H1 (cell line): ENCODE results near the gene SCYL1. TPM values are rescaled to one million over a fixed set of nuclear protein-coding genes. Genes with fewer than 3 reads are reported as not detected.
A peak's percentile ranks its signal among the peaks of the same experiment; 100 is the strongest.

Experiments
- CTCF ChIA-PET: fragments of 300-600 bp; sonication (Branson Sonifier 250); formaldehyde crosslinking; loops from one replicate; lab custom pipeline; 2021; ENCODE audit not compliant: partially characterized antibody; lab: Charles Lee
- POLR2A ChIA-PET: fragments of 300-600 bp; sonication (Branson Sonifier 250); formaldehyde crosslinking; loops from one replicate; lab custom pipeline; 2021; ENCODE audit warnings: inconsistent platforms; ENCODE audit not compliant: partially characterized antibody; lab: Charles Lee
- DNase-seq, 2 experiments: peaks; one replicate each; pipeline versions ENCODE4 v3.0.0 to v3.0.0-alpha.2; 2010 to 2022; ENCODE audit warnings: low spot score in 2 of 2, low read depth in 1 of 2, mixed read lengths in 1 of 2
- FAIRE-seq: peaks from 2 replicates; lab custom pipeline; 2011; peaks lifted over from hg19 to GRCh38; lab: Jason Lieb, UNC
- H2AFZ ChIP-seq: 2 replicates; pipeline ENCODE4 v1.8.1; 2012; ENCODE audit warnings: low read length, inconsistent platforms
- H2AK5ac ChIP-seq: 2 replicates; pipeline ENCODE4 v1.6.1; 2013; ENCODE audit warnings: low read depth, low read length
- H2BK120ac ChIP-seq: replicated peaks from 2 replicates; pipeline ENCODE3; 2013; ENCODE audit warnings: low read depth, low read length, inconsistent platforms
- H2BK12ac ChIP-seq: 2 replicates; pipeline ENCODE4 v1.6.1; 2013; ENCODE audit warnings: low read depth, low read length
- H2BK15ac ChIP-seq: 2 replicates; pipeline ENCODE4 v1.6.1; 2013; ENCODE audit warnings: low read length
- H2BK20ac ChIP-seq: 2 replicates; pipeline ENCODE4 v1.6.1; 2013; ENCODE audit warnings: low read length
- H2BK5ac ChIP-seq: 2 replicates; pipeline ENCODE4 v1.6.1; 2013; ENCODE audit warnings: low read depth, low read length
- H3K14ac ChIP-seq: 2 replicates; pipeline ENCODE4 v1.6.1; 2013; ENCODE audit warnings: inconsistent platforms; ENCODE audit not compliant: insufficient read length
- H3K18ac ChIP-seq: 2 replicates; pipeline ENCODE4 v1.6.1; 2013; ENCODE audit warnings: low read length; ENCODE audit errors: extremely low read depth
- H3K23ac ChIP-seq: 2 replicates; pipeline ENCODE4 v1.6.1; 2013; ENCODE audit warnings: inconsistent platforms; ENCODE audit not compliant: insufficient read length
- H3K23me2 ChIP-seq: 2 replicates; pipeline ENCODE4 v1.6.1; 2013; ENCODE audit warnings: low read depth, low read length
- H3K27ac ChIP-seq: 2 replicates; pipeline ENCODE4 v1.6.1; 2011; ENCODE audit warnings: low read depth, low read length, inconsistent platforms
- H3K27me3 ChIP-seq, 4 experiments: replicated peaks in 1 of 4; 1 replicate in 1 of 4; 2 replicates in 3 of 4; pipeline versions ENCODE4 v1.6.1 to v1.8.1; 2011 to 2013; ENCODE audit warnings: low read length in 3 of 4, mild to moderate bottlenecking in 3 of 4, inconsistent platforms in 2 of 4, mixed read lengths in 2 of 4, moderate library complexity in 1 of 4; ENCODE audit not compliant: control insufficient read depth in 3 of 4, insufficient read depth in 3 of 4; ENCODE audit errors: extremely low read depth in 1 of 4
- H3K36me3 ChIP-seq, 4 experiments: 2 replicates each; pipeline versions ENCODE4 v1.6.1 to v1.8.1; 2011 to 2013; ENCODE audit warnings: mild to moderate bottlenecking in 4 of 4, low read length in 3 of 4, moderate library complexity in 2 of 4, control low read depth in 1 of 4, inconsistent platforms in 1 of 4; ENCODE audit not compliant: insufficient read depth in 4 of 4, control insufficient read depth in 2 of 4
- H3K4ac ChIP-seq: replicated peaks from 2 replicates; pipeline ENCODE3; 2013; ENCODE audit warnings: low read length, low read depth, mixed read lengths, inconsistent platforms; ENCODE audit not compliant: insufficient read length
- H3K4me1 ChIP-seq, 4 experiments: replicated peaks in 1 of 4; 1 replicate in 1 of 4; 2 replicates in 3 of 4; pipeline versions ENCODE4 v1.6.1 to v1.8.1; 2011 to 2013; ENCODE audit warnings: low read length in 3 of 4, inconsistent platforms in 2 of 4, mixed read lengths in 1 of 4; ENCODE audit not compliant: insufficient read depth in 4 of 4, control insufficient read depth in 3 of 4
- H3K4me2 ChIP-seq, 2 experiments: 2 replicates each; pipeline versions ENCODE4 v1.6.1 to v1.8.1; 2011 to 2013; ENCODE audit warnings: low read depth in 2 of 2, low read length in 2 of 2, control low read depth in 1 of 2, inconsistent platforms in 1 of 2, mild to moderate bottlenecking in 1 of 2; ENCODE audit not compliant: insufficient read depth in 1 of 2
- H3K4me3 ChIP-seq, 4 experiments: fragments of 200-600, 300-600 bp in 1 of 4; sonication (generic), shearing (Covaris generic), sonication (Bioruptor Twin) in 1 of 4; 2 replicates each; pipeline versions ENCODE4 v1.5.1 to v1.8.1; 2011 to 2016; ENCODE audit warnings: low read length in 4 of 4, low read depth in 3 of 4, control low read depth in 2 of 4, inconsistent platforms in 2 of 4, mild to moderate bottlenecking in 2 of 4, mixed read lengths in 1 of 4, moderate library complexity in 1 of 4; ENCODE audit not compliant: insufficient read depth in 2 of 4; ENCODE audit errors: extremely low read depth in 1 of 4
- H3K56ac ChIP-seq: replicated peaks from 2 replicates; pipeline ENCODE3; 2013; ENCODE audit warnings: low read depth, mild to moderate bottlenecking, mixed read lengths, low read length, inconsistent platforms; ENCODE audit not compliant: insufficient read length
- H3K79me1 ChIP-seq: 2 replicates; pipeline ENCODE4 v1.6.1; 2013; ENCODE audit warnings: low read depth, low read length, control low read depth
- H3K79me2 ChIP-seq, 2 experiments: 2 replicates each; pipeline versions ENCODE4 v1.6.1 to v1.8.1; 2012 to 2013; ENCODE audit warnings: low read length in 2 of 2, mild to moderate bottlenecking in 2 of 2, inconsistent platforms in 1 of 2; ENCODE audit not compliant: insufficient read depth in 2 of 2, control insufficient read depth in 1 of 2
- H3K9ac ChIP-seq, 4 experiments: replicated peaks in 1 of 4; 1 replicate in 1 of 4; 2 replicates in 3 of 4; pipeline versions ENCODE4 v1.6.1 to v1.8.1; 2011 to 2013; ENCODE audit warnings: low read depth in 3 of 4, low read length in 3 of 4, control low read depth in 2 of 4, mild to moderate bottlenecking in 2 of 4, moderate library complexity in 2 of 4, inconsistent platforms in 1 of 4; ENCODE audit errors: extremely low read depth in 1 of 4
- H3K9me3 ChIP-seq, 2 experiments: 2 replicates each; pipeline versions ENCODE4 v1.6.1 to v1.8.1; 2012 to 2013; ENCODE audit warnings: mild to moderate bottlenecking in 2 of 2, moderate library complexity in 2 of 2, control low read depth in 1 of 2, inconsistent platforms in 1 of 2, low read depth in 1 of 2, low read length in 1 of 2, mixed read lengths in 1 of 2; ENCODE audit not compliant: insufficient read depth in 2 of 2
- H4K20me1 ChIP-seq, 2 experiments: replicated peaks in 1 of 2; 2 replicates each; pipeline versions ENCODE3 to v1.8.1; 2011 to 2013; ENCODE audit warnings: inconsistent platforms in 2 of 2, low read length in 2 of 2, mild to moderate bottlenecking in 1 of 2; ENCODE audit not compliant: insufficient read depth in 2 of 2, control insufficient read depth in 1 of 2
- H4K5ac ChIP-seq: 2 replicates; pipeline ENCODE4 v1.6.1; 2013; ENCODE audit warnings: low read length, low read depth, mixed read lengths, inconsistent platforms; ENCODE audit not compliant: insufficient read length
- H4K8ac ChIP-seq: 2 replicates; pipeline ENCODE4 v1.8.0; 2013; ENCODE audit warnings: mild to moderate bottlenecking, moderate library complexity, low read length, inconsistent platforms; ENCODE audit not compliant: insufficient read depth; ENCODE audit errors: extremely low read depth
- H4K91ac ChIP-seq: replicated peaks from 2 replicates; pipeline ENCODE3; 2013; ENCODE audit warnings: low read length, mixed read lengths, inconsistent platforms; ENCODE audit not compliant: insufficient read length
- ASH2L ChIP-seq: fragments of 200-600, 300-600 bp; sonication (generic); IDR thresholded peaks from one replicate; pipeline ENCODE4 v1.7.1; 2017; ENCODE audit warnings: low read length
- BCL11A ChIP-seq, 2 experiments: IDR thresholded peaks; one replicate each; pipeline ENCODE4 v1.6.1; 2011; ENCODE audit warnings: low read depth in 2 of 2, low read length in 2 of 2, mild to moderate bottlenecking in 2 of 2
- CBX5 ChIP-seq: fragments of 300-800, 300-1000 bp; sonication (generic); IDR thresholded peaks from 2 replicates; pipeline ENCODE4 v1.7.1; 2016; ENCODE audit warnings: antibody characterized with exemption, low read length, low read depth
- EP300 ChIP-seq, 2 experiments: IDR thresholded peaks; 1 replicate in 1 of 2; 2 replicates in 1 of 2; pipeline ENCODE4 v1.6.1; 2011 to 2012; ENCODE audit warnings: low read depth in 2 of 2, low read length in 2 of 2, mild to moderate bottlenecking in 2 of 2, borderline replicate concordance in 1 of 2, inconsistent platforms in 1 of 2, moderate library complexity in 1 of 2
- HDAC6 ChIP-seq: IDR thresholded peaks from one replicate; pipeline ENCODE4 v1.7.1; 2012; ENCODE audit warnings: low read depth, mild to moderate bottlenecking, inconsistent platforms, low read length, moderate library complexity
- KDM4A ChIP-seq: IDR thresholded peaks from one replicate; pipeline ENCODE4 v1.7.1; 2012; ENCODE audit warnings: low read depth, mild to moderate bottlenecking, moderate library complexity, low read length, inconsistent platforms; ENCODE audit not compliant: severe bottlenecking
- MAX ChIP-seq: IDR thresholded peaks from 2 replicates; pipeline ENCODE4 v1.6.1; 2012; ENCODE audit warnings: inconsistent platforms
- POLR2A ChIP-seq, 2 experiments: IDR thresholded peaks; 1 replicate in 1 of 2; 2 replicates in 1 of 2; pipeline ENCODE4 v1.6.1; 2011; ENCODE audit warnings: low read depth in 2 of 2, low read length in 2 of 2, mild to moderate bottlenecking in 2 of 2; ENCODE audit errors: control extremely low read depth in 1 of 2
- SIRT6 ChIP-seq: IDR thresholded peaks from one replicate; pipeline ENCODE4 v1.7.1; 2012; ENCODE audit warnings: low read length, inconsistent platforms
- SRF ChIP-seq: IDR thresholded peaks from 2 replicates; pipeline ENCODE4 v1.6.1; 2011; ENCODE audit warnings: mild to moderate bottlenecking, low read depth, low read length, moderate library complexity
- TAF7 ChIP-seq: optimal IDR thresholded peaks from 2 replicates; pipeline ENCODE3; 2011; ENCODE audit warnings: low read depth, mild to moderate bottlenecking, inconsistent platforms, low read length, moderate library complexity, borderline replicate concordance
- YY1 ChIP-seq: IDR thresholded peaks from 2 replicates; pipeline ENCODE4 v1.6.1; 2011; ENCODE audit warnings: low read depth, mild to moderate bottlenecking, low read length
- WGBS, 2 experiments: shearing (Covaris generic) in 1 of 2; methylation state at CpG; one replicate each; pipeline versions ENCODE4 v1.1.6 to v1.1.7; 2013 to 2015; ENCODE audit warnings: low lambda C conversion rate in 2 of 2, mixed read lengths in 2 of 2, inconsistent platforms in 1 of 2, low coverage in 1 of 2, missing lambda C conversion rate in 1 of 2; ENCODE audit not compliant: insufficient replicate concordance in 2 of 2, insufficient coverage in 1 of 2, insufficient read length in 1 of 2; ENCODE audit errors: extremely low coverage in 1 of 2, missing lambda C conversion rate in 1 of 2; 5-methylcytosine and 5-hydroxymethylcytosine counted together
- polyA plus RNA-seq, 7 experiments: library from polyadenylated mRNA; depleted of rRNA in 3 of 7; stranded (reverse) in 5 of 7; unstranded in 2 of 7; fragments of >200 nt in 5 of 7; fragments of 200-250 nt in 2 of 7; gene quantifications; 1 replicate in 5 of 7; 2 replicates in 1 of 7; 4 replicates in 1 of 7; pipeline versions ENCODE4 v1.2.1 to v1.2.3, GENCODE V29; 2011 to 2013; ENCODE audit warnings: missing spikeins in 2 of 7, mixed read lengths in 2 of 7
- total RNA-seq: library from RNA; stranded (reverse); fragmentation: NEBNext Ultra II Directional; extraction: Animal tissue kit (Norgen Biotek cat#: 25700); gene quantifications from 2 replicates; pipeline ENCODE4 v1.2.1, GENCODE V29; 2021

Gene SCYL1
- total and polyA plus RNA-seq, 2 of the 8 experiments (the other 6 are each of a cell fraction or from before 2014, with no cell fraction given), result 59.8 to 77.7 TPM

GRCh38 chr11:65500387-65501185, 24.3 kb upstream of the SCYL1 start:
- no peaks in the 10 kb centered on the region for H3K27me3 ChIP-seq
- peak; percentile 94 for TF ChIP-seq SIRT6
- no peak for TF ChIP-seq MAX
- TF ChIP-seq TAF7, result peak; percentile 95
- TF ChIP-seq SRF, result no peak
- TF ChIP-seq BCL11A (IDR thresholded peaks at IDR 0.05; ENCODE audit: low read depth in 2 of 2, low read length in 2 of 2), result no peak
- no peak for TF ChIP-seq YY1
- TF ChIP-seq ASH2L, result no peak
- TF ChIP-seq POLR2A (IDR thresholded peaks at IDR 0.05; ENCODE audit: control extremely low read depth in 1 of 2, low read depth in 2 of 2, low read length in 2 of 2), result peak in 1 of 2 experiments; percentile 99; a peak in 2 of 3 replicates
- no peak for TF ChIP-seq HDAC6
- peak; percentile 18 for TF ChIP-seq KDM4A
- TF ChIP-seq EP300 (IDR thresholded peaks at IDR 0.05; ENCODE audit: borderline replicate concordance in 1 of 2, low read depth in 2 of 2, low read length in 2 of 2), result 0 out of 3 replicates have a peak, but pooled peaks of 1 of the 2 experiments have one; percentile 11
- TF ChIP-seq CBX5, result no peak

More at GRCh38 chr11:65500387-65501185, 24.3 kb upstream of the SCYL1 start:
- WGBS, 2 experiments, result 1% methylated on average over 20 of the region's 20 CpGs; no CpG with 5 or more reads in 1 of the 2 experiments
- no peak overlapping the region for H2AK5ac ChIP-seq
- peak overlapping the region; percentile 93 to 100 (median 98) for H3K4me3 ChIP-seq
- DNase-seq (no peak), FAIRE-seq (no peak)
- H3K18ac ChIP-seq, result no peak overlapping the region; the same call in 1 of the 2 replicates
- H3K36me3 ChIP-seq, result peaks cover 35 to 57% (median 45%) of the 10 kb centered on the region in 4 experiments
- no peak overlapping the region for H3K4ac ChIP-seq
- POLR2A ChIA-PET, result interaction anchor here (0.7 to 29.8 kb wide), 36 partner anchors 5 to 356 kb away, joined by 3 to 1569 read pairs (median 6); partner anchors contain the start of genes DPF2, FAM89B, FRMD8 and KCNK7
- no peak overlapping the region for H3K56ac ChIP-seq
- H3K9ac ChIP-seq, result peak overlapping the region; percentile 95 to 99 (median 96)
- peak overlapping the region; percentile 75 to 90 for H3K4me2 ChIP-seq
- H4K8ac ChIP-seq, result no peak overlapping the region
- H4K5ac ChIP-seq, result no peak overlapping the region
- no peaks in the 10 kb centered on the region for H3K9me3 ChIP-seq
- H3K14ac ChIP-seq, result no peak overlapping the region
- peak overlapping the region; percentile 55 for H3K27ac ChIP-seq
- H3K79me1 ChIP-seq, result no peaks in the 10 kb centered on the region
- peaks cover 15% of the 10 kb centered on the region for H3K23me2 ChIP-seq
- no peak overlapping the region; the same call in 1 of the 2 replicates for H2BK5ac ChIP-seq
- no peak overlapping the region for H4K91ac ChIP-seq
- no peak overlapping the region for H2BK12ac ChIP-seq
- H2BK120ac ChIP-seq, result no peak overlapping the region
- peaks cover 52 to 86% of the 10 kb centered on the region in 2 experiments for H3K79me2 ChIP-seq
- H3K4me1 ChIP-seq, result peaks cover 7 to 15% (median 10%) of the 10 kb centered on the region in 4 experiments; a peak in 6 of 7 replicates
- H3K23ac ChIP-seq, result no peak overlapping the region
- H2BK15ac ChIP-seq, result no peak overlapping the region
- H4K20me1 ChIP-seq, result peaks cover 40 to 50% of the 10 kb centered on the region in 2 experiments
- CTCF ChIA-PET, result interaction anchor here (1.0 to 29.0 kb wide), 8 partner anchors 6 to 184 kb away, joined by 3 to 809 read pairs (median 29); partner anchors contain the start of genes MALAT1 and ZNRD2
- no peak overlapping the region for H2BK20ac ChIP-seq
- H2AFZ ChIP-seq, result no peak overlapping the region
